ENCODE measurements around the gene RTTN.
"Not testable (repeated sequence)": the region's sequence is repeated elsewhere in the genome, so short reads cannot be mapped to it uniquely, and the experiment has no call there.

RTTN gene

DNA sequence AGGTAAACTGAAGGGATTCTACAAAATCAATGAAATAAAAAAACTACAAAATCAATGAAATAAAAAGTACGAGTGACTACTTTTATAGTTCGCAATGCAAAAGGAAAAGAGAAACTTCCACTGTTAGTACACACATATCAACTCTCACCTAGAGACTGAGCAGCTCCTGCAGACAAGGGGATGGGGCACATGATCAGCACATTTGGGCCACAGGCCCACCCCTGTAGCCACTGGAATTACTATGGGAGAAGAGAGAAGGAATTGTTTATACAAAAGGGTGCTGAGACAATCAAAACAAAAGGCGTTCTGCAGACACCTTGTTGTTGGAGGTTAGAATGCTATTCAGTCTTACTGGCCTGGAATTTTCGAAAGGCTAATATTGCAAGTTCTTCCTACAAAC is 223.1 kb downstream of the RTTN start:
- no peak for DNase-seq (ENCODE audit: low read depth)
- TF ChIP-seq, protein P1, sequence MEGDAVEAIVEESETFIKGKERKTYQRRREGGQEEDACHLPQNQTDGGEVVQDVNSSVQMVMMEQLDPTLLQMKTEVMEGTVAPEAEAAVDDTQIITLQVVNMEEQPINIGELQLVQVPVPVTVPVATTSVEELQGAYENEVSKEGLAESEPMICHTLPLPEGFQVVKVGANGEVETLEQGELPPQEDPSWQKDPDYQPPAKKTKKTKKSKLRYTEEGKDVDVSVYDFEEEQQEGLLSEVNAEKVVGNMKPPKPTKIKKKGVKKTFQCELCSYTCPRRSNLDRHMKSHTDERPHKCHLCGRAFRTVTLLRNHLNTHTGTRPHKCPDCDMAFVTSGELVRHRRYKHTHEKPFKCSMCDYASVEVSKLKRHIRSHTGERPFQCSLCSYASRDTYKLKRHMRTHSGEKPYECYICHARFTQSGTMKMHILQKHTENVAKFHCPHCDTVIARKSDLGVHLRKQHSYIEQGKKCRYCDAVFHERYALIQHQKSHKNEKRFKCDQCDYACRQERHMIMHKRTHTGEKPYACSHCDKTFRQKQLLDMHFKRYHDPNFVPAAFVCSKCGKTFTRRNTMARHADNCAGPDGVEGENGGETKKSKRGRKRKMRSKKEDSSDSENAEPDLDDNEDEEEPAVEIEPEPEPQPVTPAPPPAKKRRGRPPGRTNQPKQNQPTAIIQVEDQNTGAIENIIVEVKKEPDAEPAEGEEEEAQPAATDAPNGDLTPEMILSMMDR (IDR thresholded peaks at IDR 0.05; ENCODE audit: control insufficient read depth, insufficient read depth, low read depth, low read length, missing control alignments) = no peak
- no peak overlapping the region for H3K4me3 ChIP-seq (ENCODE audit: control insufficient read depth, low read depth, low read length)

DNA sequence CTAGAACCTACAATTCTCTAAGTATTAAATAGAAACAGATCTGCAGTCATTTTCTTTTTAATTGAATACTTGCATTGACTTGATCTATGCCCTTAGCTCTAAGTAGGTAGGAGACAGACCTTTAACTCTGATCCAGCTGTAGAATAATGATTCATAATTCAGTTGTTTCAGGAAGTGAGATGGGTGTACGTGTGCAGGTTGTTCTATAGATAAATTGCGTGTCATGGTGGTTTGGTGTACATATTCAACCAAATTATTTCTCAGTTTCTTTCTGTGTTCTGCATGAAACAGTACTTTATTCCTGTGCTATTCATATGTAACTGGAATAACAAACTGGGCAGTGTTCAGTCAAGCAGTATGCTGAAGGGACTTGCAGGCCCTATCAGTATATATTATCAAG is 223.5 kb downstream of the RTTN start:
- H3K4me3 ChIP-seq (ENCODE audit: control insufficient read depth, low read depth, low read length) = no peak overlapping the region
- DNase-seq (ENCODE audit: low read depth) = no peak
- TF ChIP-seq, protein P1 (IDR thresholded peaks at IDR 0.05; ENCODE audit: control insufficient read depth, insufficient read depth, low read depth, low read length, missing control alignments) = no peak

DNA sequence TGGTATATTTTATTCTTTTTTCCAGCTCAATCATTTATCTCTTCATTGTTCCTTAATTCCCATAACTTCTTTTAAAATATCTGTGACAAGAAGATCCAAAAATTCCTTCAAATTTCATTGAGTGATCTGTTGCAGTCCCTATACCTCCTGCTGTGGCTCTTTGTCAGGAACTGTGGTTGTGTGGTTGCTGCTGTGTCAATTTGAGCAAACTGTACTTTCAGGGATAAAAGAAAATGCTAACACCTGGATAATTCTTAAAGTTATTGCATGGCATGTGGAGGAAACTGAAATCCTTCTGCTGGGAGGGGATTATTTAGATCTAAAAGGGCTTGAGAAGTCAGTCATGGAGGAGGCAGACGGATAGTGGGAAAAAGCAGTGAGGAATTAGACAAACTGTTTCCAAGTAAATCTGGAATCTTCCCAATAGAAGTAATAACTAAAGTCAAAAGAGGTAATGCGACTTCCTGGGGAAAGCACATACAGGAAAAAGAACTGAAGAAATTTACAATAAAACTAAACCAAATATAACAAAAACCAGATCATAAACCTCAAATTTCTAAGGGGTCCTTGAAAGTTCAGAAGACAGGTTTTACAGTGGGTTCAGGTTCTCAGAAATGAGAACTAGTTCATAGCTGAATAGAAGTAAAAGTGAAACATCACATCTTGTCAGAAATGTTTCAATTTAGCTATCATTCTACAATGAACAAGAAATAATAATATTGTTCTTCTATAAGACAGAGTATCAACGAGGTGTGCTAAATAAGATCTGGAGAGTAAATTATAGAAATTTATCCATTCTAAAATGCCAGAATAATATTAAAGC is 224.3 kb downstream of the RTTN start:
- H3K4me3 ChIP-seq (ENCODE audit: control insufficient read depth, low read depth, low read length) = no peak overlapping the region
- TF ChIP-seq, protein P1 (IDR thresholded peaks at IDR 0.05; ENCODE audit: control insufficient read depth, insufficient read depth, low read depth, low read length, missing control alignments) = no peak
- no peak for DNase-seq (ENCODE audit: low read depth)

DNA sequence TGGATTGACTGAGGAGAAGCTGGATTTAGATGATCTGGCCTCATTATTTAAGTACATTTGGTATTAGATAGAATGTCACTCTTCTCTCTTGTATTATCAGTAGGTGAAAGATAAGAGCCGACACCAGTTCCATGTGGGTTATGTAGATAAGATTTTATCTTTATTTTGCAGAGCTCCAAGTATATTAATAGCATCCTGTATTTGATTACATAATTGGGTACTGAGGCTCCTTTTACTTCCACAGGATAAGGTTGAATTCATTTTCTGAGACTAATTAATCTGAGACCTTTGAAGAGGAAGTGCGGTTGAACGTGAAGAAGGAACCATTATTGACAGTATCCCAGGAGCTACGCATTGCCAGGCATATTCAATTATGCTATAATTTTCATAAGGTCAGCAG is 225.0 kb downstream of the RTTN start:
- DNase-seq (ENCODE audit: low read depth) = no peak
- TF ChIP-seq, protein P1 (IDR thresholded peaks at IDR 0.05; ENCODE audit: control insufficient read depth, insufficient read depth, low read depth, low read length, missing control alignments) = no peak

DNA sequence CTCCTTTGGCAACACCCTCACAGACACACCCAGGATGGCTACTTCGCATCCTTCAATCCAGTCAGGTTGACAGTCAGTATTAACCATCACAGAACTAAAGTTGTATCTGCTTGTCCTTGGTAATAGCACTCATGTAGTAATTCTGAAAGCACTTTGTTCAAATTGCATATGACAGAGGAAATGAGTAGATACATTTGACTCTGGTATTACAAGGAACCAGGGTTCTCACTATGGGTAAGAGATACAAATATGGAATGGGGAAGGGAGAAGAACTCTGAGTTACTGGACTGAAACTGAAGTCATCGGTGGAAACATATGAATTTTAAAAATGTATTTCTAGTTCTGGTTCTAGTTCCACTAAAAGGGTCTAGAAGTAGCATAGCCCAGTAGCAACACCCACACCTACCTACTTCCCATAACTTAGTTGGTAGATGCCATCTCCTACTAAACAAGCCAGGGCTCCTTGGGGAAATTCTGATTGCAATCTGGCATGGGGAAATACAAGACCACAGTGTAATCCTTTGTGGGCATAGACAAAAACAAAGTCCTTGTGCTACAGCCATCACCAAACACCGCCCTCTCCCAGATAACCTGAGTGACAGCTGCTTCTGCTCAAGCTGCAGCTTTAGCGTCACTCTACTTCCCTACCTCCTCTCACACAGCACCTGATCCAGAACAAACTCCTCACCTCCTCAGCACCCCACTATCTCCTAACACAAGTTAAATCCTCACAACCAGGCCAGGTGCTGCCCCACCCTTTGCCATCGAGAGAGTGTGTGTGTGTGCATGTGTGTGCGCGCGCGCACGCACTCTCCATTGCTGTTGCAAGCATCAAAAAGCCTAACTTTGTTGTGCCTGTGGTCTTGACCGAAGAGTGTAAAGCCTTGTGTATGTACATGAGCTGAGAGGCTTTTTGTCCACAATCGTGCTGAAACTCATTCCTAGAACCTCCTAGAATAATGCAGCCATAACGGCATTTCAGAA is 226.5 kb downstream of the RTTN start:
- TF ChIP-seq, protein P1 (IDR thresholded peaks at IDR 0.05; ENCODE audit: control insufficient read depth, insufficient read depth, low read depth, low read length, missing control alignments) = no peak
- no peak overlapping the region for H3K4me3 ChIP-seq (ENCODE audit: control insufficient read depth, low read depth, low read length)
- no peak for DNase-seq (ENCODE audit: low read depth)

More for the DNA sequence above, 225.0 kb downstream of the RTTN start:
- H3K4me3 ChIP-seq (ENCODE audit: control insufficient read depth, low read depth, low read length) = no peak overlapping the region

DNA sequence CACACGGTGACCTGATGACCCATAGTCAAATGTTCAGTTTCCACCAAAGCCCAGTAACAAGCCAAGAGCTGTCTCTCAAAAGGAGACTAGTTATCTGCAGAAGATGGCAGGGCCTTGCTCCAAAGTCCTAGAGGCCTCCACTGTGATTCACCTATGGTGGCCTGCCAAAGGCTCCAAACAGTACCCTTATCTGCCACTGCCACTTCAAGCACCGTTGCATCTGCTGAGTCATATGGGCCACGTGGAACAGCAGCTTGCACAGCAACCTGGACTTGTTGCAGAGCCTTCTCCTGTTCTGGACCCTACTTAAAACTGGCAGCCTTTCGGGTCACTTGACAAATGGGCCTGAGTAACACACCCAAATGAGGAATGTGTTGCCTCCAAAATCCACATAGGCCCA is 230.2 kb downstream of the RTTN start:
- not testable (repeated sequence) for DNase-seq (ENCODE audit: low read depth); H3K4me3 ChIP-seq (ENCODE audit: control insufficient read depth, low read depth, low read length)

DNA sequence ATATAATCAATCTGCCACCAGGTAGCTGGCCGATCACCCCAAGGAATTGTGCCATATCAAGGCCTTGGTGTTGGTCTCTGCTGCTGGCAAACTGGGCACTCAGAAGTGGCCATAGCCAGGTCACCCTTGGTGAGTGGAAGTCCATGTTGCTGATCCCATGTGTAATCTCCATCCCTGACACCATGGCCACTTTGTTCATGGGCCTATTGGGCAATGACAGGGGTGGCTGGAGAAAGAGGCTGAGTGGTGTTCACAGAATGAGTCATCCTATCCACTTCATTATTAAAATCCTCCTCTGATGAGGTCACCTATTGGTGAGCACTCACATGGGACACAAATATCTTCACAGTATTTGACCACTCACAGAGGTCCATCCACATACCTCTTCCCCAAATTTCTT is 231.1 kb downstream of the RTTN start:
- H3K4me3 ChIP-seq (ENCODE audit: control insufficient read depth, low read depth, low read length) = no peak overlapping the region
- no peak for DNase-seq (ENCODE audit: low read depth)
- TF ChIP-seq, protein P1 (IDR thresholded peaks at IDR 0.05; ENCODE audit: control insufficient read depth, insufficient read depth, low read depth, low read length, missing control alignments) = no peak
